ENCODE data around the gene MYH14. TPM values are rescaled to one million over a fixed set of nuclear protein-coding genes. Genes with fewer than 3 reads are reported as not detected.

Gene MYH14
- total RNA-seq, 1 donor from 2014 or later: not detected

DNA sequence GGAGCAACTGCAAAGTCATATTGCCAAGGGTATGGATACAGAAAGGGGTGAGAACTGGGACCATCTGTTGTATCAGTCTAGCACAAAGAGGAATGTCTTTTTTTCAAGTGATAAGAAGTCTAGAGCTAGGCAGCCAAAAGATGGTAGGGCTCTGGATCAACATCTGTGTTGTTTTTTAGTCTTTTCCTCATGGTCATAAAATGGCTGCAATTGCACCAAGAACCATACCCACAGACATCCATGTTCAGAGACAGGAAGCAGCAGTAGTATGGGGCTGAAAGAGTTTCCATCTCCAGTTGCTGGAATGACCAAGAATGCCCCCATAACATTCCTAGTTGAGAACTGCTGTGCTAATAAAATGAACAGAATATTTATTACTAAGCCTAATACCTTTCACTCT is 100.1 kb downstream of the MYH14 start:
- H3K79me2 ChIP-seq (ENCODE audit: insufficient read depth, low read length): no peaks in the 10 kb centered on the region

DNA sequence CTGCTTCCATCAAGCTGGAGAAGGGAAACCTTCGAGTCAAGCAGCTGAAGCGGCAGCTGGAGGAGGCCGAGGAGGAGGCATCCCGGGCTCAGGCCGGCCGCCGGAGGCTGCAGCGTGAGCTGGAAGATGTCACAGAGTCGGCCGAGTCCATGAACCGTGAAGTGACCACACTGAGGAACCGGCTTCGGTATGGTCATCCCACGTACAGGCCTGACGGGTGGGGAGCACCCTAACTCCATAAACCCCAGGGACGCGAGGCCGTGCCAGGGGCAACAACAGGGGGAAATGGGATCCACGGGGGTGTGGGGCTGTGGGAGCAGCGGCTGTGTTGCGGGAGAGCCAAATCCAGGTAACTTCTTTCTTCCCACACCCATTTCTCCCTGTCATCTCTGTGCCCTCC is 105.6 kb downstream of the MYH14 start:
- Mint-ChIP-seq H3K9me3 (ENCODE audit: unreplicated experiment) (peaks cover 18% of the 10 kb centered on the region), H3K27ac (ENCODE audit: unreplicated experiment) (no peak overlapping the region), H3K4me3 (ENCODE audit: unreplicated experiment) (no peak overlapping the region), H3K27me3 (ENCODE audit: low read depth, unreplicated experiment) (no peaks in the 10 kb centered on the region), H3K4me1 (ENCODE audit: low read depth, unreplicated experiment) (no peaks in the 10 kb centered on the region), H3K36me3 (ENCODE audit: low read depth, unreplicated experiment) (no peaks in the 10 kb centered on the region)
- Histone ChIP-seq H3K4me2 (ENCODE audit: low read length) (no peak overlapping the region), H3K27me3 (ENCODE audit: insufficient read depth, low read length) (peaks cover 10% of the 10 kb centered on the region), H3K4me1 (ENCODE audit: insufficient read depth, low read length) (no peaks in the 10 kb centered on the region), H4K20me1 (ENCODE audit: insufficient read depth, low read length) (no peaks in the 10 kb centered on the region), H2AFZ (ENCODE audit: low read depth, low read length) (no peak overlapping the region), H3K9me3 (ENCODE audit: insufficient read depth, low read depth, low read length) (no peaks in the 10 kb centered on the region), H3K27ac (ENCODE audit: low read depth, low read length) (no peak overlapping the region), H3K9ac (ENCODE audit: low read length) (no peak overlapping the region), H3K79me2 (ENCODE audit: insufficient read depth, low read length) (no peaks in the 10 kb centered on the region), H3K36me3 (ENCODE audit: insufficient read depth, low read length) (no peaks in the 10 kb centered on the region), H3K4me3 (ENCODE audit: insufficient read depth, low read depth, low read length) (no peak overlapping the region)
- TF ChIP-seq, protein P1, sequence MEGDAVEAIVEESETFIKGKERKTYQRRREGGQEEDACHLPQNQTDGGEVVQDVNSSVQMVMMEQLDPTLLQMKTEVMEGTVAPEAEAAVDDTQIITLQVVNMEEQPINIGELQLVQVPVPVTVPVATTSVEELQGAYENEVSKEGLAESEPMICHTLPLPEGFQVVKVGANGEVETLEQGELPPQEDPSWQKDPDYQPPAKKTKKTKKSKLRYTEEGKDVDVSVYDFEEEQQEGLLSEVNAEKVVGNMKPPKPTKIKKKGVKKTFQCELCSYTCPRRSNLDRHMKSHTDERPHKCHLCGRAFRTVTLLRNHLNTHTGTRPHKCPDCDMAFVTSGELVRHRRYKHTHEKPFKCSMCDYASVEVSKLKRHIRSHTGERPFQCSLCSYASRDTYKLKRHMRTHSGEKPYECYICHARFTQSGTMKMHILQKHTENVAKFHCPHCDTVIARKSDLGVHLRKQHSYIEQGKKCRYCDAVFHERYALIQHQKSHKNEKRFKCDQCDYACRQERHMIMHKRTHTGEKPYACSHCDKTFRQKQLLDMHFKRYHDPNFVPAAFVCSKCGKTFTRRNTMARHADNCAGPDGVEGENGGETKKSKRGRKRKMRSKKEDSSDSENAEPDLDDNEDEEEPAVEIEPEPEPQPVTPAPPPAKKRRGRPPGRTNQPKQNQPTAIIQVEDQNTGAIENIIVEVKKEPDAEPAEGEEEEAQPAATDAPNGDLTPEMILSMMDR (IDR thresholded peaks at IDR 0.05; ENCODE audit: insufficient read depth, low read depth, low read length): no peak
- TF ChIP-seq EZH2 (IDR thresholded peaks at IDR 0.05; ENCODE audit: insufficient read depth, low read length): no peak
- FAIRE-seq: no peak
- DNase-seq (ENCODE audit: low read depth): no peak

More for the DNA sequence above, 100.1 kb downstream of the MYH14 start:
- no peaks in the 10 kb centered on the region for H3K27me3 Mint-ChIP-seq (ENCODE audit: low read depth, unreplicated experiment)
- FAIRE-seq (no peak), DNase-seq (ENCODE audit: low read depth) (no peak)
- Histone ChIP-seq H3K4me2 (ENCODE audit: low read length) (no peak overlapping the region), H3K27ac (ENCODE audit: low read depth, low read length) (no peak overlapping the region), H3K36me3 (ENCODE audit: insufficient read depth, low read length) (no peaks in the 10 kb centered on the region), H4K20me1 (ENCODE audit: insufficient read depth, low read length) (no peaks in the 10 kb centered on the region), H3K4me1 (ENCODE audit: insufficient read depth, low read length) (peaks cover 12% of the 10 kb centered on the region), H2AFZ (ENCODE audit: low read depth, low read length) (no peak overlapping the region), H3K4me3 (ENCODE audit: insufficient read depth, low read depth, low read length) (no peak overlapping the region), H3K9me3 (ENCODE audit: insufficient read depth, low read depth, low read length) (no peaks in the 10 kb centered on the region), H3K9ac (ENCODE audit: low read length) (no peak overlapping the region), H3K27me3 (ENCODE audit: insufficient read depth, low read length) (no peaks in the 10 kb centered on the region)
- TF ChIP-seq EZH2 (IDR thresholded peaks at IDR 0.05; ENCODE audit: insufficient read depth, low read length): no peak
- TF ChIP-seq, protein P1 (IDR thresholded peaks at IDR 0.05; ENCODE audit: insufficient read depth, low read depth, low read length): no peak
- H3K9me3 Mint-ChIP-seq (ENCODE audit: unreplicated experiment): peaks cover 25% of the 10 kb centered on the region
- H3K27ac Mint-ChIP-seq (ENCODE audit: unreplicated experiment): no peak overlapping the region
- no peak overlapping the region for H3K4me3 Mint-ChIP-seq (ENCODE audit: unreplicated experiment)
- H3K4me1 Mint-ChIP-seq (ENCODE audit: low read depth, unreplicated experiment): no peaks in the 10 kb centered on the region
- H3K36me3 Mint-ChIP-seq (ENCODE audit: low read depth, unreplicated experiment): no peaks in the 10 kb centered on the region

DNA sequence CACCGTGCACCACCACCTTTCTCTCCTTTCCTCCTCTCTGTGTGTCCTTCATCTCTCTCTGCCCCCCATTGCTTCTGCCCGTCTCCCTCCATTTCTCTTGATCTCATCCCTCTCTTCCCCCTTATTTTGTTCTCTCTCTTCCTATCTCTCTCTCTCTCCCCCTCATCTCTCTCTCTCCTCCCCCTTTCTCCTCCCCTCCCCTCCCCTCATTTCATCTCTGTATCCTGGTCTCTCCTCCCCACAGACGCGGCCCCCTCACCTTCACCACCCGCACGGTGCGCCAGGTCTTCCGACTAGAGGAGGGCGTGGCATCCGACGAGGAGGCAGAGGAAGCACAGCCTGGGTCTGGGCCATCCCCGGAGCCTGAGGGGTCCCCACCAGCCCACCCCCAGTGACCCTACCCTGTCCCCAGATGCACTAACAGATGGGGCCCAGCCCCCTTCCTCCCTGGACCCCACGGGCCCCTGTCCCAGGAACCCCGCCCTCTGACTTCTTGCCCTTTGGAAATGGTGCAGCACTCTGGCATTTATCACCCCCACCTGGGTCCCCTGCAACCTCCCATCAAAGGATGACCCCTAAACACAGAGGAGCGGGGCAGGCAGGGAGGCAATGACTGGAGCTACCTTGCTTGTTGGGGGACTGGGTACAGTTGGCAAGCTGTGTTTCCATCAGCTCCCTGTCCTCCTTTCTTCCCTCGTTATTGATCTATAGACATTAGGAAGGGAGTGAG is 106.1 kb downstream of the MYH14 start:
- Histone ChIP-seq H3K27me3 (ENCODE audit: insufficient read depth, low read length) (peaks cover 10% of the 10 kb centered on the region), H2AFZ (ENCODE audit: low read depth, low read length) (no peak overlapping the region), H3K27ac (ENCODE audit: low read depth, low read length) (no peak overlapping the region), H3K79me2 (ENCODE audit: insufficient read depth, low read length) (no peaks in the 10 kb centered on the region), H3K4me1 (ENCODE audit: insufficient read depth, low read length) (no peaks in the 10 kb centered on the region), H3K36me3 (ENCODE audit: insufficient read depth, low read length) (no peaks in the 10 kb centered on the region), H4K20me1 (ENCODE audit: insufficient read depth, low read length) (no peaks in the 10 kb centered on the region), H3K4me2 (ENCODE audit: low read length) (no peak overlapping the region), H3K9me3 (ENCODE audit: insufficient read depth, low read depth, low read length) (no peaks in the 10 kb centered on the region), H3K4me3 (ENCODE audit: insufficient read depth, low read depth, low read length) (no peak overlapping the region), H3K9ac (ENCODE audit: low read length) (no peak overlapping the region)
- TF ChIP-seq, protein P1 (IDR thresholded peaks at IDR 0.05; ENCODE audit: insufficient read depth, low read depth, low read length): no peak
- TF ChIP-seq EZH2 (IDR thresholded peaks at IDR 0.05; ENCODE audit: insufficient read depth, low read length): no peak
- Mint-ChIP-seq H3K27ac (ENCODE audit: unreplicated experiment) (no peak overlapping the region), H3K4me1 (ENCODE audit: low read depth, unreplicated experiment) (no peaks in the 10 kb centered on the region), H3K36me3 (ENCODE audit: low read depth, unreplicated experiment) (no peaks in the 10 kb centered on the region), H3K27me3 (ENCODE audit: low read depth, unreplicated experiment) (no peaks in the 10 kb centered on the region), H3K9me3 (ENCODE audit: unreplicated experiment) (peaks cover 15% of the 10 kb centered on the region), H3K4me3 (ENCODE audit: unreplicated experiment) (no peak overlapping the region)
- DNase-seq (ENCODE audit: low read depth): no peak
- FAIRE-seq: no peak
